HepG2 (cell line): ENCODE data around the gene PCSK2. TPM values are rescaled to one million over a fixed set of nuclear protein-coding genes. Genes with fewer than 3 reads are reported as not detected.

ENCODE experiments used
- ATAC-seq: fragments of 200-7000 bp; cut with Tn5 transposase; 3 replicates; pipeline ENCODE4 v1.9.1; 2020; ENCODE audit warnings: mild to moderate bottlenecking, moderate library complexity
- BruUV-seq: library from RNA; stranded (reverse); fragments of 400-500 nt; replicated peaks from 2 replicates; lab custom pipeline; 2021; lab: Mats Ljungman, UMichigan
- CTCF ChIA-PET: fragments of 300-600 bp; formaldehyde crosslinking; extraction: SDS; loops from one replicate; lab custom pipeline; 2021; ENCODE audit warnings: low total read pairs, inconsistent platforms, low intra/inter-chr PET ratio; lab: Yijun Ruan, JAX
- POLR2A ChIA-PET: fragments of 350-600 bp; sonication (Branson Sonifier 250); formaldehyde crosslinking; loops from one replicate; lab custom pipeline; 2020; ENCODE audit warnings: antibody characterized with exemption, inconsistent platforms; lab: Yijun Ruan, JAX
- DNase-seq: peaks from one replicate; pipeline ENCODE4 v3.0.0-alpha.2; 2015; ENCODE audit warnings: low spot score
- FAIRE-seq: peaks from 3 replicates; lab custom pipeline; 2011; peaks lifted over from hg19 to GRCh38; lab: Jason Lieb, UNC
- H2AFZ ChIP-seq: one replicate; pipeline ENCODE4 v1.6.1; 2011; ENCODE audit warnings: low read length, inconsistent platforms
- H3K27ac ChIP-seq: fragments of 300-600 bp; 3 replicates; pipeline ENCODE4 v1.8.0; 2011; ENCODE audit warnings: mixed run types, mild to moderate bottlenecking, mixed read lengths, low read length, inconsistent platforms; ENCODE audit not compliant: insufficient read depth; ENCODE audit errors: extremely low read length
- H3K27me3 ChIP-seq, 2 experiments: fragments of 200-600 bp in 1 of 2; 2 replicates in 1 of 2; 3 replicates in 1 of 2; pipeline versions ENCODE4 v1.6.0 to v1.8.0; 2011; ENCODE audit warnings: low read length in 2 of 2, mild to moderate bottlenecking in 2 of 2, moderate library complexity in 2 of 2, inconsistent platforms in 1 of 2; ENCODE audit not compliant: insufficient read depth in 2 of 2, control insufficient read depth in 1 of 2
- H3K36me3 ChIP-seq, 2 experiments: fragments of 200-600 bp in 1 of 2; replicated peaks in 1 of 2; 2 replicates in 1 of 2; 3 replicates in 1 of 2; pipeline versions ENCODE4 v1.5.1 to v1.8.0; 2011; ENCODE audit warnings: low read length in 2 of 2, inconsistent platforms in 1 of 2; ENCODE audit not compliant: insufficient read depth in 2 of 2, control insufficient read depth in 1 of 2
- H3K4me1 ChIP-seq: 2 replicates; pipeline ENCODE4 v1.5.1; 2012; ENCODE audit warnings: low read length, inconsistent platforms; ENCODE audit not compliant: insufficient read depth
- H3K4me2 ChIP-seq: 2 replicates; pipeline ENCODE4 v1.6.0; 2011; ENCODE audit warnings: low read depth, low read length, inconsistent platforms
- H3K4me3 ChIP-seq, 3 experiments: fragments of 200-600 bp in 1 of 3; sonication (generic), shearing (Covaris generic) in 1 of 3; replicated peaks in 1 of 3; 2 replicates each; pipeline ENCODE4 v1.5.1; 2011 to 2016; ENCODE audit warnings: low read length in 3 of 3, inconsistent platforms in 2 of 3, low read depth in 2 of 3, mild to moderate bottlenecking in 2 of 3, control low read depth in 1 of 3, mixed read lengths in 1 of 3; ENCODE audit not compliant: insufficient read depth in 1 of 3
- H3K79me2 ChIP-seq: one replicate; pipeline ENCODE4 v1.6.1; 2011; ENCODE audit warnings: low read length, inconsistent platforms; ENCODE audit not compliant: insufficient read depth
- H3K9ac ChIP-seq: 2 replicates; pipeline ENCODE4 v1.6.0; 2011; ENCODE audit warnings: mild to moderate bottlenecking, low read depth, low read length, inconsistent platforms; ENCODE audit not compliant: insufficient read depth
- H3K9me3 ChIP-seq: 2 replicates; pipeline ENCODE4 v1.5.1; 2012; ENCODE audit warnings: mild to moderate bottlenecking, low read length
- H4K20me1 ChIP-seq: 2 replicates; pipeline ENCODE4 v1.6.0; 2011; ENCODE audit warnings: inconsistent platforms, mild to moderate bottlenecking, low read length, moderate library complexity; ENCODE audit not compliant: insufficient read depth
- CCAR2 ChIP-seq: fragments of 200-400 bp; formaldehyde crosslinking; optimal IDR thresholded peaks from 2 replicates; pipeline ENCODE3; 2018; ENCODE audit warnings: low read depth, mild to moderate bottlenecking, low read length, moderate library complexity
- CHCHD3 ChIP-seq: sonication (generic); formaldehyde crosslinking; IDR thresholded peaks from 2 replicates; pipeline ENCODE4 v1.8.0; 2022; ENCODE audit warnings: mild to moderate bottlenecking, missing genetic modification reagents, moderate library complexity
- CTCF ChIP-seq: sonication (generic); formaldehyde crosslinking; IDR thresholded peaks from 2 replicates; pipeline ENCODE4 v1.5.0; 2020; ENCODE audit warnings: mild to moderate bottlenecking, missing genetic modification reagents, moderate library complexity
- FOSL2 ChIP-seq: sonication (generic); formaldehyde crosslinking; IDR thresholded peaks from 2 replicates; pipeline ENCODE4 v1.4.0; 2020; ENCODE audit warnings: missing genetic modification reagents
- HOXA3 ChIP-seq: sonication (generic); formaldehyde crosslinking; IDR thresholded peaks from 2 replicates; pipeline ENCODE4 v1.5.0; 2020; ENCODE audit warnings: missing genetic modification reagents
- PHB2 ChIP-seq: fragments of 450-650 bp; IDR thresholded peaks from 2 replicates; pipeline ENCODE4 v1.6.1; 2018; ENCODE audit not compliant: partially characterized antibody
- RARG ChIP-seq: sonication (generic); formaldehyde crosslinking; IDR thresholded peaks from 2 replicates; pipeline ENCODE4 v1.4.0; 2020; ENCODE audit warnings: low read depth, mild to moderate bottlenecking, missing genetic modification reagents
- RORA ChIP-seq: sonication (generic); formaldehyde crosslinking; IDR thresholded peaks from 2 replicates; pipeline ENCODE4 v1.5.0; 2020; ENCODE audit warnings: mild to moderate bottlenecking, missing genetic modification reagents, moderate library complexity
- SCMH1 ChIP-seq: sonication (generic); formaldehyde crosslinking; IDR thresholded peaks from 2 replicates; pipeline ENCODE4 v1.9.0; 2021; ENCODE audit warnings: missing genetic modification reagents, mild to moderate bottlenecking, borderline replicate concordance
- TCF12 ChIP-seq, 2 experiments: fragments of 450-650 bp in 1 of 2; sonication (generic) in 1 of 2; formaldehyde crosslinking in 1 of 2; IDR thresholded peaks; 2 replicates each; pipeline versions ENCODE4 v1.6.1 to v1.8.0; 2017 to 2022; ENCODE audit warnings: antibody characterized with exemption in 1 of 2, mild to moderate bottlenecking in 1 of 2, missing genetic modification reagents in 1 of 2, moderate library complexity in 1 of 2
- ZNF337 ChIP-seq: sonication (generic); formaldehyde crosslinking; IDR thresholded peaks from 2 replicates; pipeline ENCODE4 v1.5.1; 2020; ENCODE audit warnings: missing genetic modification reagents, low read depth, mild to moderate bottlenecking, borderline replicate concordance
- ZNF354B ChIP-seq: sonication (generic); formaldehyde crosslinking; IDR thresholded peaks from 2 replicates; pipeline ENCODE4 v1.8.0; 2022; ENCODE audit warnings: mild to moderate bottlenecking, missing genetic modification reagents
- ZNF558 ChIP-seq: sonication (generic); formaldehyde crosslinking; IDR thresholded peaks from 2 replicates; pipeline ENCODE4 v1.9.0; 2022; ENCODE audit warnings: mild to moderate bottlenecking, missing genetic modification reagents, borderline replicate concordance
- ZNF839 ChIP-seq: sonication (generic); formaldehyde crosslinking; IDR thresholded peaks from 2 replicates; pipeline ENCODE4 v1.4.0; 2020; ENCODE audit warnings: missing genetic modification reagents, mild to moderate bottlenecking, borderline replicate concordance
- ZNF883 ChIP-seq: sonication (generic); formaldehyde crosslinking; IDR thresholded peaks from 2 replicates; pipeline ENCODE4 v1.5.1; 2020; ENCODE audit warnings: mild to moderate bottlenecking, missing genetic modification reagents; ENCODE audit errors: not compliant biosample characterization
- WGBS: methylation state at CpG from one replicate; pipeline ENCODE4 v1.1.6; 2017; ENCODE audit warnings: low lambda C conversion rate; 5-methylcytosine and 5-hydroxymethylcytosine counted together
- in situ Hi-C: cut with HindIII; loops from 2 replicates; pipeline ENCODE4 v1.10.0; 2017; ENCODE audit warnings: low pct_unique_long_range_greater_than_20kb; ENCODE audit not compliant: extremely low pct_ligation_motif_present
- intact Hi-C: fragments of 100-400 bp; cut with micrococcal nuclease; formaldehyde crosslinking; loops from one replicate; pipeline ENCODE4 v1.10.0; 2022; ENCODE audit not compliant: unreplicated experiment
- polyA plus RNA-seq, 8 experiments: library from polyadenylated mRNA; depleted of rRNA in 3 of 8; stranded (reverse) in 7 of 8; unstranded in 1 of 8; fragments of >200 nt; fragmentation: Illumina TruSeq in 4 of 8; extraction: Trizol in 4 of 8; gene quantifications; 2 replicates each; pipeline versions ENCODE4 v1.2.1 to v1.2.3, GENCODE V29; 2011 to 2016; ENCODE audit warnings: low read depth in 4 of 8, missing spikeins in 1 of 8, mixed read lengths in 1 of 8; ENCODE audit not compliant: insufficient read depth in 1 of 8
- total RNA-seq, 5 experiments: library from RNA; depleted of rRNA; stranded (reverse); fragments of >200 nt; fragmentation: Illumina TruSeq; extraction: Trizol; gene quantifications; 2 replicates each; pipeline ENCODE4 v1.2.3, GENCODE V29; 2016; ENCODE audit warnings: low read depth in 1 of 5

PCSK2 gene
- total and polyA plus RNA-seq, 2 of the 13 experiments (the other 11 are each of a cell fraction or from before 2014, with no cell fraction given) = not detected

GRCh38 chr20:17334932-17335331, 108.1 kb downstream of the PCSK2 start:
- no peaks in the 10 kb centered on the region for H4K20me1 ChIP-seq
- ChIA-PET POLR2A (no interaction called here), CTCF (no interaction called here)
- in situ Hi-C loops = no loop called here
- H3K27me3 ChIP-seq = no peaks in the 10 kb centered on the region; a peak in 1 of 5 replicates
- DNase-seq (no peak), ATAC-seq (no peak), FAIRE-seq (no peak)
- no peak overlapping the region for H3K4me2 ChIP-seq
- H3K9ac ChIP-seq = no peak overlapping the region
- no TSS peak for BruUV-seq
- H3K79me2 ChIP-seq = no peaks in the 10 kb centered on the region
- TF ChIP-seq SCMH1 (CRISPR knock-in tag) (no peak), RARG (CRISPR knock-in tag) (no peak), ZNF354B (no peak), ZNF839 (CRISPR knock-in tag) (no peak), ZNF558 (CRISPR knock-in tag) (no peak), FOSL2 (CRISPR knock-in tag) (no peak), CHCHD3 (CRISPR knock-in tag) (no peak), RORA (CRISPR knock-in tag) (no peak), CTCF (CRISPR knock-in tag) (no peak), TCF12 (IDR thresholded peaks at IDR 0.05) (no peak), TCF12 (CRISPR knock-in tag; IDR thresholded peaks at IDR 0.05) (no peak), CCAR2 (no peak), ZNF883 (no peak), HOXA3 (CRISPR knock-in tag) (no peak), ZNF337 (CRISPR knock-in tag) (no peak), PHB2 (no peak)
- intact Hi-C loops = no loop called here
- 31% methylated on average over 5 of the region's 5 CpGs for WGBS
- no peaks in the 10 kb centered on the region for H3K9me3 ChIP-seq
- H3K27ac ChIP-seq = no peak overlapping the region
- H3K4me1 ChIP-seq = no peaks in the 10 kb centered on the region
- H3K36me3 ChIP-seq = no peaks in the 10 kb centered on the region
- H2AFZ ChIP-seq = no peak overlapping the region
- no peak overlapping the region for H3K4me3 ChIP-seq
